ENCODE results near the gene CSNK1G2.

The CSNK1G2 gene

DNA sequence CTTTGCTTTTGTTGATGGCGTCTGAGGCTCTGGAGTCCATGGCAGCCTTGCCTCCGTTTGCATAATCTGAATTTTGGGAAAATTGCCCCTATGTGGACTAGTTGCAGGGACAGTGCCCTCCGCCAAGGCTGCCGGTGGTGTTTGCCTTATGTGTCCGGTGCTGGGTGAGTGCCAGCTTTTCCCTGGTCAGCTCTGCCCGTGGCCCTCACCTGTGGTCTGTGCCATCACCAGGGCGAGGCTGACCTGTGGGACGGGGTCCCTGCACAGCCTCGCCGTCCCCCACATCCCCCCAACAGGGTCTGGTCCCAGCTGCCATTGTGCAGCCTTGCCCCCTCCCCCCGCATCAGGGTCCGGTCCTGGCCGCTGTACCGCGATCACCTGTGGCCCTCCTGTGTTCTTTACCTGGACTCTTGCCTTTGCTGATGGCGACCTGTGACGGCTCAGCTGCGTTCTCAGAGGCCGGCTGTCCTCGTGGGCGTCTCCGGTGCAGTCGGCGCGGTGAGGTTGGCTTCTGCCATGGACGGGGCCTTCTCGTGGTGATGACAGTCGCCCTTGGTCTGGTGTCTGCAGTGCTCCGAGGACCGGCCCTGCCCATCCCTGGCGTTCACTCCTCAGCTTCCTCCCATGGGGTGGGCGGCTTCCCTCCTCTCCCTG is 12.6 kb downstream of the CSNK1G2 start:
- Histone ChIP-seq H3K18ac (ENCODE audit: low read depth in 1 of 2, low read length in 2 of 2) (no peak overlapping the region), H3K27me3 (ENCODE audit: control insufficient read depth in 1 of 2, insufficient read depth in 1 of 2, low read length in 2 of 2) (no peaks in the 10 kb centered on the region), H3K14ac (ENCODE audit: low read length in 2 of 2) (no peak overlapping the region), H3K23ac (ENCODE audit: low read length in 2 of 2) (no peak overlapping the region), H3K4ac (ENCODE audit: low read depth in 1 of 2, low read length in 2 of 2) (no peak overlapping the region), H3K36me3 (ENCODE audit: control insufficient read depth in 1 of 2, insufficient read depth in 2 of 2, low read depth in 1 of 2, low read length in 2 of 2) (peaks cover 0 to 81% of the 10 kb centered on the region in 2 experiments), H3K9ac (ENCODE audit: low read length) (no peak overlapping the region), H3K4me3 (ENCODE audit: insufficient read depth in 1 of 2, low read depth in 1 of 2, low read length in 2 of 2) (no peak overlapping the region), H3K4me2 (ENCODE audit: low read length, poor library complexity, severe bottlenecking) (no peak overlapping the region), H3K4me1 (ENCODE audit: control insufficient read depth, insufficient read depth, low read depth, low read length) (peaks cover 29% of the 10 kb centered on the region), H4K91ac (ENCODE audit: low read length) (peak overlapping the region; percentile 12), H2BK15ac (ENCODE audit: low read depth, poor library complexity, severe bottlenecking) (no peak overlapping the region), H3K27ac (ENCODE audit: low read length, poor library complexity, severe bottlenecking) (no peak overlapping the region), H2BK5ac (ENCODE audit: low read depth, low read length, poor library complexity, severe bottlenecking) (no peak overlapping the region), H3K79me1 (replicated peaks; ENCODE audit: low read length, poor library complexity, severe bottlenecking) (peaks cover 10% of the 10 kb centered on the region), H2AK5ac (ENCODE audit: low read length, severe bottlenecking) (no peak overlapping the region), H3K9me3 (ENCODE audit: control insufficient read depth, low read length) (no peaks in the 10 kb centered on the region), H4K8ac (ENCODE audit: low read length) (no peak overlapping the region), H2BK120ac (ENCODE audit: low read depth, low read length) (no peak overlapping the region), H2BK12ac (ENCODE audit: low read length in 2 of 2) (no peak overlapping the region), H2AFZ (ENCODE audit: low read depth, low read length) (no peak overlapping the region)
- no peak for DNase-seq
- 94% methylated on average over 32 of the region's 32 CpGs for WGBS

DNA sequence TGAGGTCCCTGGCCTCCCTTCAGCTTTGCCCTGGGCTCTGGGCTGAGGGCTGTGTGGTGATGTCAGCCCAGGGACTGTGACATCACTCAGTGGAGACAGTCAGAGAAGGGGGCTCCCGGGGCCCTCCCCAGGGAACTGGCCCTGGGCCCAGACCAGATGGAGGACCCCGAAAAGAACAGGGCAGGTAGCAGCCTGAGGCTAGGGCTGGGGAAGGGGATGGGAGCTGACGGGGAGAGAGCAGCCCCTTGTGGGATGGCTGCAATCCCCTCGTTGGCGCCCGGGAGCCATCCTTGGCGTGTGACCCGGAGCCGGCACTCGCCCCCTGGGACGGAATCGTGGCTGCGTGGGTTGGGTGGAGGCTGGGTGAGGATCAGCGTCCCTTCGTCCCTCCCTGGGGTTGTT is 13.6 kb downstream of the CSNK1G2 start:
- H3K23ac ChIP-seq (ENCODE audit: low read length in 2 of 2): no peak overlapping the region
- no peak overlapping the region for H4K8ac ChIP-seq (ENCODE audit: low read length)
- H3K79me1 ChIP-seq (replicated peaks; ENCODE audit: low read length, poor library complexity, severe bottlenecking): peaks cover 10% of the 10 kb centered on the region
- H2BK5ac ChIP-seq (ENCODE audit: low read depth, low read length, poor library complexity, severe bottlenecking): no peak overlapping the region
- H2BK12ac ChIP-seq (ENCODE audit: low read length in 2 of 2): no peak overlapping the region
- H3K27ac ChIP-seq (ENCODE audit: low read length, poor library complexity, severe bottlenecking): no peak overlapping the region
- no peak overlapping the region for H3K9ac ChIP-seq (ENCODE audit: low read length)
- no peaks in the 10 kb centered on the region for H3K27me3 ChIP-seq (ENCODE audit: control insufficient read depth in 1 of 2, insufficient read depth in 1 of 2, low read length in 2 of 2)
- peaks cover 29% of the 10 kb centered on the region for H3K4me1 ChIP-seq (ENCODE audit: control insufficient read depth, insufficient read depth, low read depth, low read length)
- WGBS: 98% methylated on average over 15 of the region's 15 CpGs
- DNase-seq: no peak
- H3K4ac ChIP-seq (ENCODE audit: low read depth in 1 of 2, low read length in 2 of 2): no peak overlapping the region
- peaks cover 0 to 72% of the 10 kb centered on the region in 2 experiments for H3K36me3 ChIP-seq (ENCODE audit: control insufficient read depth in 1 of 2, insufficient read depth in 2 of 2, low read depth in 1 of 2, low read length in 2 of 2)
- no peak overlapping the region for H3K18ac ChIP-seq (ENCODE audit: low read depth in 1 of 2, low read length in 2 of 2)
- no peak overlapping the region for H4K91ac ChIP-seq (ENCODE audit: low read length)
- H3K4me2 ChIP-seq (ENCODE audit: low read length, poor library complexity, severe bottlenecking): no peak overlapping the region
- H3K14ac ChIP-seq (ENCODE audit: low read length in 2 of 2): no peak overlapping the region
- H2AFZ ChIP-seq (ENCODE audit: low read depth, low read length): no peak overlapping the region
- H2BK120ac ChIP-seq (ENCODE audit: low read depth, low read length): no peak overlapping the region
- H3K4me3 ChIP-seq (ENCODE audit: insufficient read depth in 1 of 2, low read depth in 1 of 2, low read length in 2 of 2): no peak overlapping the region
- no peak overlapping the region for H2BK15ac ChIP-seq (ENCODE audit: low read depth, poor library complexity, severe bottlenecking)
- H3K9me3 ChIP-seq (ENCODE audit: control insufficient read depth, low read length): no peaks in the 10 kb centered on the region
- no peak overlapping the region for H2AK5ac ChIP-seq (ENCODE audit: low read length, severe bottlenecking)

DNA sequence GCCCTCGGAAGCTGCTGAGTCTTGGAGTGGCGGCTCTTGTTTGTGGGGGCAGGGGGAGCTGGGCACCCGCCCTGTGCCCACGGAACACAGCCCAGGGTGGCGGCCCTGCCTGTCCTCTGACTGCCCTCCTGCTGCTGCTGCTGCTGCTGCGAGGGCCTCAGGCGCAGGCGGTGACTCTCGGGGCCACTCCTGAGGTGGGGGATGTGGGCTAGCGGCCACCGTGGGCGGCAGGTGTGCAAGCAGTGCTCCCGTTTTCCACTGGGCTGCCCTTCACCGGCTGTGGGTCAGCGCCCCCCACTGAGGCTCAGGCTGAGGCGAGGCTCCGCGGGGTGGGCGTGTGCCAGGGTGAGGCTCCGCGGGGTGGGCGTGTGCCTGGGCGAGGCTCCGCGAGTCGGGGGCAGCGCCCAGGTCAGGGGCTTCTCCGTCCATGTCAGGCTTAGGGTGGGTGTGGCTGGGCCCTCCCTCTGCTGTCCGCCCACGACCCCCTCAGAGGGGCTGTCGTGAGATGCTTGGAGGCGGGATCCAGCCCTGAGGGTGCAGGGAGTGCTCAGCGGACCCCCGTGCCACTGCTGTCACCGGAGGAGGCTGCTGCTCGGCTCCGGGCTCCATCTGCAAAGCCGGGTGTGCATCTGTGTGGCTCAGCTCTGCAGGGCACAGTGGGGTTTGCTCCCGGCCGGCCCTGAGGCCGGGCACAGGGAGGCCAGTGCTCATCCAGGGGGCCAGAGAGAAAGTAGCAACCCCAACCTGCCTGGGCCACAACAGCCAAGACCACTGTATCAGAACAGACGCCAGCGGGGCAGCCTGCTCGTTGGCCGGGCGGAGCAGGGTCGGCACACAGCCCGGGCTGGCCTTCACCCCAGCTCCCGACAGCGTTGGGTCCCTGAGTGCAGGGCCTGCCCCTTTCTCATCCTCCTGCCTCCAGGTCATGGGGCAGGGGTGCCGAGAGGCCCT is 14.5 kb downstream of the CSNK1G2 start:
- Histone ChIP-seq H2BK5ac (ENCODE audit: low read depth, low read length, poor library complexity, severe bottlenecking) (no peak overlapping the region), H3K18ac (ENCODE audit: low read depth in 1 of 2, low read length in 2 of 2) (no peak overlapping the region), H3K4ac (ENCODE audit: low read depth in 1 of 2, low read length in 2 of 2) (no peak overlapping the region), H3K36me3 (ENCODE audit: control insufficient read depth in 1 of 2, insufficient read depth in 2 of 2, low read depth in 1 of 2, low read length in 2 of 2) (peaks cover 0 to 72% of the 10 kb centered on the region in 2 experiments), H3K9me3 (ENCODE audit: control insufficient read depth, low read length) (no peaks in the 10 kb centered on the region), H2BK15ac (ENCODE audit: low read depth, poor library complexity, severe bottlenecking) (no peak overlapping the region), H2BK12ac (ENCODE audit: low read length in 2 of 2) (no peak overlapping the region), H2AK5ac (ENCODE audit: low read length, severe bottlenecking) (no peak overlapping the region), H3K4me3 (ENCODE audit: insufficient read depth in 1 of 2, low read depth in 1 of 2, low read length in 2 of 2) (no peak overlapping the region), H4K91ac (ENCODE audit: low read length) (no peak overlapping the region), H4K8ac (ENCODE audit: low read length) (no peak overlapping the region), H2AFZ (ENCODE audit: low read depth, low read length) (no peak overlapping the region), H3K4me1 (ENCODE audit: control insufficient read depth, insufficient read depth, low read depth, low read length) (peaks cover 34% of the 10 kb centered on the region), H3K23ac (ENCODE audit: low read length in 2 of 2) (no peak overlapping the region), H3K4me2 (ENCODE audit: low read length, poor library complexity, severe bottlenecking) (no peak overlapping the region), H3K9ac (ENCODE audit: low read length) (no peak overlapping the region), H3K79me1 (replicated peaks; ENCODE audit: low read length, poor library complexity, severe bottlenecking) (peaks cover 10% of the 10 kb centered on the region), H3K14ac (ENCODE audit: low read length in 2 of 2) (no peak overlapping the region), H3K27ac (ENCODE audit: low read length, poor library complexity, severe bottlenecking) (no peak overlapping the region), H3K27me3 (ENCODE audit: control insufficient read depth in 1 of 2, insufficient read depth in 1 of 2, low read length in 2 of 2) (no peaks in the 10 kb centered on the region), H2BK120ac (ENCODE audit: low read depth, low read length) (no peak overlapping the region)
- DNase-seq: no peak
- 85% methylated on average over 47 of the region's 51 CpGs for WGBS

DNA sequence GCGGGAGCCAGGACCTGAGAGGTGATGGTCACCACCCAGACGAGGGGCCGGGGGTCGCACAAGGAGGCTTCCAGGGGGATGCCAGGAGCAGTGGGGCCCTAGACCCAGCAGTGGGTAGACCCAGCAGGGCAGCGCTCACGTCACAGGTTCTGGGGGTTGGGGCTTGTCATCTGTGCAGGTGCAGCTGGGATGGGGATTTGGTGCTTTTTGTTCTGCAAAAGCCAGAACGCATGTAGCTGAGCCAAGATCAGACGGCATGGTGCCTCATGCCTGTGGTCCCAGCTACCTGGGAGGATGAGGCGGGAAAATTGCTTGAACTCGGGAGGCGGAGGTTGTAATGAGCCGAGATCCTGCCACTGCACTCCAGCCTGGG is 15.1 kb downstream of the CSNK1G2 start:
- Histone ChIP-seq H3K79me1 (replicated peaks; ENCODE audit: low read length, poor library complexity, severe bottlenecking) (peaks cover 13% of the 10 kb centered on the region), H3K4me1 (ENCODE audit: control insufficient read depth, insufficient read depth, low read depth, low read length) (peaks cover 40% of the 10 kb centered on the region), H3K27me3 (ENCODE audit: control insufficient read depth in 1 of 2, insufficient read depth in 1 of 2, low read length in 2 of 2) (no peaks in the 10 kb centered on the region), H3K9me3 (ENCODE audit: control insufficient read depth, low read length) (no peaks in the 10 kb centered on the region), H3K18ac (ENCODE audit: low read depth in 1 of 2, low read length in 2 of 2) (no peak overlapping the region), H3K14ac (ENCODE audit: low read length in 2 of 2) (no peak overlapping the region), H4K8ac (ENCODE audit: low read length) (no peak overlapping the region), H2BK5ac (ENCODE audit: low read depth, low read length, poor library complexity, severe bottlenecking) (no peak overlapping the region), H3K9ac (ENCODE audit: low read length) (no peak overlapping the region), H4K91ac (ENCODE audit: low read length) (no peak overlapping the region), H2BK15ac (ENCODE audit: low read depth, poor library complexity, severe bottlenecking) (no peak overlapping the region), H2AFZ (ENCODE audit: low read depth, low read length) (no peak overlapping the region), H2AK5ac (ENCODE audit: low read length, severe bottlenecking) (no peak overlapping the region), H3K4me2 (ENCODE audit: low read length, poor library complexity, severe bottlenecking) (no peak overlapping the region), H3K4me3 (ENCODE audit: insufficient read depth in 1 of 2, low read depth in 1 of 2, low read length in 2 of 2) (no peak overlapping the region), H2BK12ac (ENCODE audit: low read length in 2 of 2) (no peak overlapping the region), H3K36me3 (ENCODE audit: control insufficient read depth in 1 of 2, insufficient read depth in 2 of 2, low read depth in 1 of 2, low read length in 2 of 2) (peaks cover 0 to 71% of the 10 kb centered on the region in 2 experiments), H3K23ac (ENCODE audit: low read length in 2 of 2) (no peak overlapping the region), H3K27ac (ENCODE audit: low read length, poor library complexity, severe bottlenecking) (no peak overlapping the region), H3K4ac (ENCODE audit: low read depth in 1 of 2, low read length in 2 of 2) (no peak overlapping the region), H2BK120ac (ENCODE audit: low read depth, low read length) (no peak overlapping the region)
- WGBS: 95% methylated on average over 12 of the region's 12 CpGs
- DNase-seq: no peak

Measured in mesenchymal stem cell (in vitro differentiated cells and primary cell).